GM12878 (cell line): ENCODE results near the gene SFXN2. TPM values are rescaled to one million over a fixed set of nuclear protein-coding genes. Genes with fewer than 3 reads are reported as not detected.

Experiments used
- ATAC-seq: fragments of 200-7000 bp; cut with Tn5 transposase; 3 replicates; pipeline ENCODE4 v1.9.1; 2020; ENCODE audit warnings: mild to moderate bottlenecking, moderate library complexity
- BruUV-seq: library from RNA; stranded (reverse); fragments of 400-500 nt; replicated peaks from 2 replicates; lab custom pipeline; 2021; lab: Mats Ljungman, UMichigan
- CTCF ChIA-PET: fragments of 300-600 bp; sonication (Branson Sonifier 250); formaldehyde crosslinking; extraction: SDS; loops from one replicate; lab custom pipeline; 2021; ENCODE audit warnings: inconsistent platforms; lab: Yijun Ruan, JAX
- POLR2A ChIA-PET: fragments of 350-600 bp; formaldehyde crosslinking; extraction: SDS; loops from one replicate; lab custom pipeline; 2021; ENCODE audit warnings: inconsistent platforms; lab: Charles Lee
- RAD21 ChIA-PET: fragments of 300-600 bp; sonication (Branson Sonifier 250); formaldehyde crosslinking; loops from one replicate; lab custom pipeline; 2023; ENCODE audit warnings: antibody characterized with exemption; ENCODE audit not compliant: unreplicated experiment; lab: Charles Lee
- SMC1A ChIA-PET: fragments of 300-600 bp; sonication (Branson Sonifier 250); formaldehyde crosslinking; loops from one replicate; lab custom pipeline; 2023; ENCODE audit not compliant: unreplicated experiment, uncharacterized antibody; lab: Charles Lee
- DNase-seq: peaks from one replicate; pipeline ENCODE4 v3.0.0-alpha.2; 2011; ENCODE audit warnings: low read depth, low spot score
- FAIRE-seq: peaks from 3 replicates; lab custom pipeline; 2011; peaks lifted over from hg19 to GRCh38; lab: Jason Lieb, UNC
- H2AFZ ChIP-seq: 2 replicates; pipeline ENCODE4 v1.6.0; 2011; ENCODE audit warnings: low read depth, low read length, control low read depth; ENCODE audit not compliant: control insufficient read depth
- H3K27ac ChIP-seq: 2 replicates; pipeline ENCODE4 v1.5.1; 2011; ENCODE audit warnings: control low read depth; ENCODE audit not compliant: control insufficient read depth, insufficient read depth
- H3K27me3 ChIP-seq, 2 experiments: replicated peaks in 1 of 2; 2 replicates each; pipeline versions ENCODE4 v1.6.0 to v1.6.1; 2011; ENCODE audit warnings: low read length in 1 of 2; ENCODE audit not compliant: control insufficient read depth in 2 of 2, insufficient read depth in 2 of 2
- H3K36me3 ChIP-seq, 2 experiments: 2 replicates each; pipeline ENCODE4 v1.5.1; 2011; ENCODE audit warnings: low read length in 1 of 2; ENCODE audit not compliant: control insufficient read depth in 2 of 2, insufficient read depth in 2 of 2
- H3K4me1 ChIP-seq: 2 replicates; pipeline ENCODE4 v1.6.1; 2011; ENCODE audit warnings: mild to moderate bottlenecking, low read length, moderate library complexity, mixed read lengths; ENCODE audit not compliant: control insufficient read depth, insufficient read depth
- H3K4me2 ChIP-seq: 2 replicates; pipeline ENCODE4 v1.6.0; 2011; ENCODE audit warnings: control low read depth; ENCODE audit not compliant: control insufficient read depth, insufficient read depth
- H3K4me3 ChIP-seq: fragments of 200-600 bp; sonication (generic); 2 replicates; pipeline ENCODE4 v1.5.1; 2016
- H3K79me2 ChIP-seq: 2 replicates; pipeline ENCODE4 v1.6.0; 2011; ENCODE audit warnings: low read length; ENCODE audit not compliant: control insufficient read depth, insufficient read depth
- H3K9ac ChIP-seq: 2 replicates; pipeline ENCODE4 v1.8.0; 2011; ENCODE audit warnings: low read length, control low read depth, mixed read lengths; ENCODE audit not compliant: control insufficient read depth, insufficient read depth
- H3K9me3 ChIP-seq: replicated peaks from 3 replicates; pipeline ENCODE4 v1.5.1; 2011; ENCODE audit warnings: mild to moderate bottlenecking, low read length; ENCODE audit not compliant: control insufficient read depth, insufficient read depth
- H4K20me1 ChIP-seq: 2 replicates; pipeline ENCODE4 v1.6.0; 2011; ENCODE audit not compliant: control insufficient read depth, insufficient read depth
- CEBPB ChIP-seq, 2 experiments: fragments of 150-350 bp in 1 of 2; IDR thresholded peaks; 2 replicates each; pipeline ENCODE4 v1.6.1; 2012 to 2014; ENCODE audit warnings: low read depth in 2 of 2, low read length in 2 of 2, borderline replicate concordance in 1 of 2, inconsistent platforms in 1 of 2
- CHD2 ChIP-seq: IDR thresholded peaks from 2 replicates; pipeline ENCODE4 v1.6.1; 2011; ENCODE audit warnings: low read depth, low read length, improper control_type of control experiment, borderline replicate concordance
- EZH2 ChIP-seq: IDR thresholded peaks from 2 replicates; pipeline ENCODE4 v1.6.1; 2012; ENCODE audit warnings: low read depth, mild to moderate bottlenecking, control low read depth, inconsistent platforms, low read length, borderline replicate concordance; ENCODE audit not compliant: control insufficient read depth
- IKZF1 ChIP-seq: fragments of 450-650 bp; conservative IDR thresholded peaks from 2 replicates; pipeline ENCODE4 v1.6.1; 2017; ENCODE audit warnings: antibody characterized with exemption, mild to moderate bottlenecking
- IKZF2 ChIP-seq, 2 experiments: fragments of 450-650 bp; IDR thresholded peaks; 2 replicates each; pipeline ENCODE4 v1.6.1; 2017; ENCODE audit warnings: mild to moderate bottlenecking in 2 of 2, moderate library complexity in 2 of 2
- IRF5 ChIP-seq: fragments of 450-650 bp; IDR thresholded peaks from 2 replicates; pipeline ENCODE4 v1.6.1; 2017; ENCODE audit warnings: borderline replicate concordance
- JUNB ChIP-seq: IDR thresholded peaks from 2 replicates; pipeline ENCODE4 v1.6.1; 2016; ENCODE audit warnings: antibody characterized with exemption, mild to moderate bottlenecking
- MXI1 ChIP-seq: fragments of 150-350 bp; IDR thresholded peaks from 2 replicates; pipeline ENCODE4 v1.6.1; 2011; ENCODE audit warnings: low read depth, mild to moderate bottlenecking, inconsistent platforms, low read length, improper control_type of control experiment
- RB1 ChIP-seq: fragments of 450-650 bp; formaldehyde crosslinking; IDR thresholded peaks from 2 replicates; pipeline ENCODE4 v1.6.1; 2017; ENCODE audit warnings: mild to moderate bottlenecking, borderline replicate concordance
- RCOR1 ChIP-seq: conservative IDR thresholded peaks from 2 replicates; pipeline ENCODE4 v1.6.1; 2012; ENCODE audit warnings: low read depth, low read length, improper control_type of control experiment
- RFX5 ChIP-seq: IDR thresholded peaks from 2 replicates; pipeline ENCODE4 v1.6.1; 2011; ENCODE audit warnings: low read depth, low read length, improper control_type of control experiment
- TARDBP ChIP-seq: IDR thresholded peaks from 2 replicates; pipeline ENCODE4 v1.6.1; 2016; ENCODE audit warnings: borderline replicate concordance
- ZNF592 ChIP-seq: fragments of 450-650 bp; IDR thresholded peaks from 2 replicates; pipeline ENCODE4 v1.6.1; 2017; ENCODE audit warnings: mild to moderate bottlenecking, moderate library complexity
- WGBS: methylation state at CpG from one replicate; pipeline ENCODE4 v1.1.6; 2016; ENCODE audit warnings: low lambda C conversion rate; ENCODE audit not compliant: insufficient replicate concordance, insufficient coverage; ENCODE audit errors: missing lambda C conversion rate; 5-methylcytosine and 5-hydroxymethylcytosine counted together
- in situ Hi-C: fragments of 300-500 bp; cut with MboI; formaldehyde crosslinking; loops from 9 replicates; pipeline ENCODE4 v1.14.3; 2018; ENCODE audit warnings: mixed read lengths
- intact Hi-C: fragments of 100-400 bp; cut with micrococcal nuclease; formaldehyde crosslinking; loops from one replicate; pipeline ENCODE4 v1.14.2; 2022; ENCODE audit not compliant: unreplicated experiment
- polyA plus RNA-seq, 11 experiments: library from polyadenylated mRNA; depleted of rRNA in 4 of 11; unstranded in 6 of 11; stranded (reverse) in 5 of 11; fragments of >200 nt; fragmentation: Nextera tagmentation in 4 of 11; fragmentation: Illumina TruSeq in 1 of 11; extraction: Ambion mirVana in 4 of 11; extraction: Trizol in 1 of 11; gene quantifications; 1 replicate in 1 of 11; 2 replicates in 10 of 11; pipeline versions ENCODE4 v1.2.1 to v1.2.3, GENCODE V29; 2011 to 2016; ENCODE audit warnings: inconsistent platforms in 2 of 11, missing spikeins in 2 of 11, low read depth in 1 of 11
- total RNA-seq, 4 experiments: library from RNA; depleted of rRNA in 3 of 4; stranded (reverse); fragments of >200 nt in 3 of 4; fragmentation: Illumina TruSeq in 1 of 4; extraction: Trizol in 1 of 4; gene quantifications; 2 replicates each; pipeline versions ENCODE4 v1.2.1 to v1.2.3, GENCODE V29; 2013 to 2021

The SFXN2 gene
- total and polyA plus RNA-seq, 10 of the 15 experiments (the other 5 are each of a cell fraction or from before 2014, with no cell fraction given): 8.8 to 22.5 (median 18.5) TPM

- Histone ChIP-seq H3K9ac (no peak overlapping the region), H4K20me1 (no peaks in the 10 kb centered on the region), H3K4me1 (peaks cover 13% of the 10 kb centered on the region; the same call in 1 of the 2 replicates), H3K79me2 (peaks cover 6% of the 10 kb centered on the region), H3K4me2 (no peak overlapping the region), H3K4me3 (no peak overlapping the region), H3K9me3 (no peaks in the 10 kb centered on the region), H3K27ac (no peak overlapping the region), H3K36me3 (peaks cover 0 to 2% of the 10 kb centered on the region in 2 experiments; a peak in 1 of 4 replicates), H2AFZ (no peak overlapping the region), H3K27me3 (no peaks in the 10 kb centered on the region)
- TF ChIP-seq RFX5 (no peak), CHD2 (no peak), CEBPB (IDR thresholded peaks at IDR 0.05; ENCODE audit: borderline replicate concordance in 1 of 2, low read depth in 2 of 2, low read length in 2 of 2) (no peak), TARDBP (no peak), IKZF1 (no peak), IRF5 (no peak), JUNB (no peak), MXI1 (no peak), RCOR1 (no peak), RB1 (no peak), ZNF592 (no peak), IKZF2 (IDR thresholded peaks at IDR 0.05) (no peak), EZH2 (no peak)
- no peak for FAIRE-seq
- ChIA-PET SMC1A (interaction anchor here (1.8 to 2.1 kb wide), 2 partner anchors 20 to 30 kb away, joined by 6 to 8 read pairs; no protein-coding TSS in a partner anchor), CTCF (no interaction called here), POLR2A (interaction anchor here (0.7 kb wide), 1 partner anchor 623 kb away, joined by 3 read pairs; no protein-coding TSS in a partner anchor), RAD21 (no interaction called here)
- no peak for ATAC-seq
- no TSS peak for BruUV-seq
- in situ Hi-C loops (no loop called here), intact Hi-C loops (no loop called here)
- DNase-seq: no peak
- 55% methylated on average over 1 of the region's 1 CpG for WGBS
These were observed 58.9 kb downstream of the SFXN2 start for GRCh38 chr10:102773320-102773719.
